DND-41 (cell line): ENCODE results near the gene MACROD2.

Source experiments
- EZH2 ChIP-seq: IDR thresholded peaks from 3 replicates; pipeline ENCODE4 v1.6.1; 2012; ENCODE audit warnings: borderline replicate concordance, low read depth, mild to moderate bottlenecking, moderate library complexity, low read length, inconsistent platforms; ENCODE audit not compliant: severe bottlenecking
- TF ChIP-seq, protein P1 (sequence below): IDR thresholded peaks from 2 replicates; pipeline ENCODE4 v1.5.1; 2012; ENCODE audit warnings: borderline replicate concordance, low read length, moderate library complexity, mild to moderate bottlenecking; ENCODE audit not compliant: poor library complexity, severe bottlenecking; ENCODE audit errors: extremely low read depth

GRCh38 chr20:15515691-15516090 lies 1520.4 kb downstream of the MACROD2 start:
- TF ChIP-seq, protein P1, sequence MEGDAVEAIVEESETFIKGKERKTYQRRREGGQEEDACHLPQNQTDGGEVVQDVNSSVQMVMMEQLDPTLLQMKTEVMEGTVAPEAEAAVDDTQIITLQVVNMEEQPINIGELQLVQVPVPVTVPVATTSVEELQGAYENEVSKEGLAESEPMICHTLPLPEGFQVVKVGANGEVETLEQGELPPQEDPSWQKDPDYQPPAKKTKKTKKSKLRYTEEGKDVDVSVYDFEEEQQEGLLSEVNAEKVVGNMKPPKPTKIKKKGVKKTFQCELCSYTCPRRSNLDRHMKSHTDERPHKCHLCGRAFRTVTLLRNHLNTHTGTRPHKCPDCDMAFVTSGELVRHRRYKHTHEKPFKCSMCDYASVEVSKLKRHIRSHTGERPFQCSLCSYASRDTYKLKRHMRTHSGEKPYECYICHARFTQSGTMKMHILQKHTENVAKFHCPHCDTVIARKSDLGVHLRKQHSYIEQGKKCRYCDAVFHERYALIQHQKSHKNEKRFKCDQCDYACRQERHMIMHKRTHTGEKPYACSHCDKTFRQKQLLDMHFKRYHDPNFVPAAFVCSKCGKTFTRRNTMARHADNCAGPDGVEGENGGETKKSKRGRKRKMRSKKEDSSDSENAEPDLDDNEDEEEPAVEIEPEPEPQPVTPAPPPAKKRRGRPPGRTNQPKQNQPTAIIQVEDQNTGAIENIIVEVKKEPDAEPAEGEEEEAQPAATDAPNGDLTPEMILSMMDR, result no peak
- no peak for TF ChIP-seq EZH2
